GM20000 (cell line): ENCODE results near the gene YLPM1.
A peak's percentile ranks its signal among the peaks of the same experiment; 100 is the strongest.

Experiments
- DNase-seq: peaks from one replicate; pipeline ENCODE4 v3.0.0; 2012; ENCODE audit warnings: low spot score
- TF ChIP-seq, protein P1 (sequence below): IDR thresholded peaks from 2 replicates; pipeline ENCODE4 v1.5.1; 2012; ENCODE audit warnings: mild to moderate bottlenecking, control low read depth; ENCODE audit errors: extremely low read depth, missing control alignments

Gene YLPM1

DNA sequence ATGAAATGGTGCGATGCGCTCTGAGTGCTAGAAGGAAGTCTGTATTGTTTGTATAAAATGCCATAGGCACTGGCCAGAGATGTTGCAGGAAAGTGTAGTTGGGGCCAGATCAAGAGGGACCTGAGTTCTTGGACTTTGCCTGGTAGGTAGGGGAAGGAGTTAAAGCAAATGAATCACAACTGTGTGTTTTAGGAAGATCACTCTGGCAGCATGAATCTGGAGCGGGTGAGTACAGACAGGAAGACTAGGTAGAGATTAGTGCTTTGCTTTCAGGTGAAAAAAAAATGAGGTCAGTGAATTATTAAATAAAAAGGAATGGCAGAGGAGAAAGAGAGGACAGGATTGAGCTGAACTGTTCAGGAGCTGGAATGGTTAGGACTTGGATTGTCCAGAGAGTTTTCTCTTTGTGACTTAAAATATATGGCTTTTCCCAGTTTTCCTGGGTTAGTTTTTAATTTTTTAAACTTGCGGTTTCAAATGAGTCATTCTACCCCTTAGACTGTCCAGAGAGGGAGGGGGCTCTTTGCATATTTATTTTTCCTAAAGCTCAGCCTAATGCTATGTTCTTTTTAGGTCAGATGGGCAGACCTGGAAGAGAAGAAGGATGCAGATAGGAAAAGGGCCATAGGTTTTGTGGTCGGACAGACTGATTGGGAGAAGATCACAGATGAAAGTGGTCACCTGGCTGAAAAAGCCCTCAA is 71.7 kb downstream of the YLPM1 start:
- TF ChIP-seq, protein P1, sequence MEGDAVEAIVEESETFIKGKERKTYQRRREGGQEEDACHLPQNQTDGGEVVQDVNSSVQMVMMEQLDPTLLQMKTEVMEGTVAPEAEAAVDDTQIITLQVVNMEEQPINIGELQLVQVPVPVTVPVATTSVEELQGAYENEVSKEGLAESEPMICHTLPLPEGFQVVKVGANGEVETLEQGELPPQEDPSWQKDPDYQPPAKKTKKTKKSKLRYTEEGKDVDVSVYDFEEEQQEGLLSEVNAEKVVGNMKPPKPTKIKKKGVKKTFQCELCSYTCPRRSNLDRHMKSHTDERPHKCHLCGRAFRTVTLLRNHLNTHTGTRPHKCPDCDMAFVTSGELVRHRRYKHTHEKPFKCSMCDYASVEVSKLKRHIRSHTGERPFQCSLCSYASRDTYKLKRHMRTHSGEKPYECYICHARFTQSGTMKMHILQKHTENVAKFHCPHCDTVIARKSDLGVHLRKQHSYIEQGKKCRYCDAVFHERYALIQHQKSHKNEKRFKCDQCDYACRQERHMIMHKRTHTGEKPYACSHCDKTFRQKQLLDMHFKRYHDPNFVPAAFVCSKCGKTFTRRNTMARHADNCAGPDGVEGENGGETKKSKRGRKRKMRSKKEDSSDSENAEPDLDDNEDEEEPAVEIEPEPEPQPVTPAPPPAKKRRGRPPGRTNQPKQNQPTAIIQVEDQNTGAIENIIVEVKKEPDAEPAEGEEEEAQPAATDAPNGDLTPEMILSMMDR, result no peak
- no peak for DNase-seq

- peak; percentile 21 for DNase-seq
- TF ChIP-seq, protein P1, result no peak
These were observed 72.6 kb downstream of the YLPM1 start for GRCh38 chr14:74835645-74836250.

- TF ChIP-seq, protein P1, result no peak
- DNase-seq, result no peak
These were observed 73.3 kb downstream of the YLPM1 start for GRCh38 chr14:74836251-74836960.

DNA sequence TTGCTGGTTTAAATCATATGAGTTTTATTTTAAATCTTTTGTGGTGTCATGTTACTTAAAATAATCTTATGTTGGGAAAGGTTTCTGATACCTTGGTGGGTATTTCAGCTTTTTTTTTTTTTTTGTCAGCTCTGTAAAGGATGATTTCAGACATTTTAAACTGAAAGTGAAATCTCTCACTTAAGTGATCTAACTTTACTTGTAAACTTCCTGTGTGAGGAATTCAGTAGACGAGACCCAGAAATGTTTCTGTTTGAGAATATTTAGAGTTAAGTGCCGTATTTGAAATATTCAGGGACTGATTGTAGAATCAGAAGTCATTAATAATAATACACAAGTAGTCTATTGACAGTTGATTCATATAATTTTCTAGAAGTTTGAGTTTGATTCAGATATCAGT is 75.0 kb downstream of the YLPM1 start:
- TF ChIP-seq, protein P1, result no peak
- no peak for DNase-seq

DNA sequence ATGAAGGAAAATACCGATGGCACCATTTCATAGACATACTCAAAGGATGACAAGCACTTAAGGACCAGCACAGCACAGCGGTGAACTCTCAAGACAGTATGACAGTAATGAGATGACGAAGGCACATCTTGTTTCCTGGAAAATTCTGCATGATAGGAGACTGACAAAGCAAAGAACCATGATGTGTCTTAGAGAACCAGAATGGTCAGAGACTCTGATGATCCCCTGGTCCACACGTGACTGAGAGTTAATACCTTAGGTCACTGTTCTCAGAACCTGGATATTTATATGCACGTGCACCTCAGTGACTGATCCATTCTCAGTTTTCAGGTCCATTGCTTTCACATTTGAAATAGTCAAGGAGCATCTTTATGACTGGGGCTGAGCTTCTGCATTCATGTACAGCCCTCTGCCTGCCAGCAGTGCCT is 77.5 kb downstream of the YLPM1 start:
- TF ChIP-seq, protein P1, result no peak
- DNase-seq, result peak; percentile 20

DNA sequence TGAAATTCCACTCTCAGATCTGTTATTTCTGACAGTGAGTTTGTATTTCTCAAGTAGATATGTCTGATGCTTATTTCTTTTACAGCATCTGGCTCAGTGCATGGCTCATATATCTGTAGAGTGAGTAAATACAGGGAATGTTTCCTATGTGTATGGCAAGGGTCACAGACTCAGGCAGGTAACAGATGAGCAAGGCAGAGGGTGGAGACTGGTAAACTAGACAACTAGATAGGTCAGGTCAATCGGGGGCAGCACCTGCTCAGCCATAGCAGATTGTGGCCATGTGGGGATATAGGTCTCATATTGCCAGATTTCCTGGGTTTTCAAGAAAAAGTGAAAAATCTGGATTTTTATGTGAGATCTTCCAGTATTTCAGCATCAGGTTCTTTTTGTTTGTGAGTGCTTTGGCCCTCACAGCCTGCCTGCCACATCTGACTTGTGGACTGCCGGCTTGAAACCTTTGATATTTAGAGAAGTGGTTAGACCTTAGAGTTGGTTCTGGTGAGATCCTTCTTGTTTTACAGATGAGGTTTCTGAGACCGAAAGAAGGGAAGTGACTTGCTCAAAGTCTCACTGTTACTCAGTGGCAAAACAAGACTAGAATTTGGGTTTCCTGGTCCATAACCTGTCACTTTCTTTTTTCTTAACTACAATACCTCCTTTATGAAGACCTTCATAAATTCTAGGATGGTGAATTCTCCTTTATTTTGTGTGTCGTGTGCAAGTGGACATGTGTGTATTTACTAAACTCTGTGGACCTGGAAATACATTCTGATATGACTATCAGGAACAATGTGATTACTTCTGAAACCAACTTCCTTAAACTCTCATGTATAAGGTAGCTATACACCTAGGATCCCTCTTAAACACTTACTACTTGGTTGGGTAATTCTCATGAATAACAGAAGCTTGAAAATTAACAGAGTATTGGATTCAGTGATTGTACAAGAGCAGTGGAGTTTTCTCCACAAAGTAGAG is 78.4 kb downstream of the YLPM1 start:
- DNase-seq, result peak; percentile 60
- TF ChIP-seq, protein P1, result no peak
